ENCODE measurements around the gene AFP. TPM values are rescaled to one million over a fixed set of nuclear protein-coding genes. Genes with fewer than 3 reads are reported as not detected.

The AFP gene
- total RNA-seq, 1 donor from 2014 or later: not detected

DNA sequence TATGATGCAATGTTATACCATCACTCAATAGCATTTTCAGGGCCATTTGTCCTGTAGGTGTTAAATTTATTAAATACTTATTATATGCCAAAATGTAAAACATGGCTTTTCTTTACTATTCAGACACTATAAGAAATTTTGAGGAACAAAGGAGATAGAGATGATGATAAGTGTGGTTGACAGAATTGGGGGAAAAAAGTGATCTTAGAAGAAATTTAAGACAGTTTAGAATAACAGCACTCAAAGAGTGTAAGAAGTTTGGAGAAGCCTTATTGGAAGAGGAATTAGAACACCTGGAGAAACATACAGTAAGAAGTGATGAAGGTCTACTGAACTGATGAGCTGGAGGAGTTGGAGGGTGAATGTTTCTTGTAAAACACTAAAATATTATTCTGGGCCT is 12.8 kb upstream of the AFP start:
- no peak overlapping the region for H3K27ac Mint-ChIP-seq
- ChIA-PET POLR2A (no interaction called here), CTCF (no interaction called here)
- no peak for ATAC-seq (ENCODE audit: low read depth)
- DNase-seq: no peak
- TF ChIP-seq, protein P1, sequence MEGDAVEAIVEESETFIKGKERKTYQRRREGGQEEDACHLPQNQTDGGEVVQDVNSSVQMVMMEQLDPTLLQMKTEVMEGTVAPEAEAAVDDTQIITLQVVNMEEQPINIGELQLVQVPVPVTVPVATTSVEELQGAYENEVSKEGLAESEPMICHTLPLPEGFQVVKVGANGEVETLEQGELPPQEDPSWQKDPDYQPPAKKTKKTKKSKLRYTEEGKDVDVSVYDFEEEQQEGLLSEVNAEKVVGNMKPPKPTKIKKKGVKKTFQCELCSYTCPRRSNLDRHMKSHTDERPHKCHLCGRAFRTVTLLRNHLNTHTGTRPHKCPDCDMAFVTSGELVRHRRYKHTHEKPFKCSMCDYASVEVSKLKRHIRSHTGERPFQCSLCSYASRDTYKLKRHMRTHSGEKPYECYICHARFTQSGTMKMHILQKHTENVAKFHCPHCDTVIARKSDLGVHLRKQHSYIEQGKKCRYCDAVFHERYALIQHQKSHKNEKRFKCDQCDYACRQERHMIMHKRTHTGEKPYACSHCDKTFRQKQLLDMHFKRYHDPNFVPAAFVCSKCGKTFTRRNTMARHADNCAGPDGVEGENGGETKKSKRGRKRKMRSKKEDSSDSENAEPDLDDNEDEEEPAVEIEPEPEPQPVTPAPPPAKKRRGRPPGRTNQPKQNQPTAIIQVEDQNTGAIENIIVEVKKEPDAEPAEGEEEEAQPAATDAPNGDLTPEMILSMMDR (IDR thresholded peaks at IDR 0.05): no peak
- H3K36me3 Mint-ChIP-seq (ENCODE audit: low read depth): no peaks in the 10 kb centered on the region
- no peaks in the 10 kb centered on the region for H3K4me1 Mint-ChIP-seq
- no peaks in the 10 kb centered on the region for H3K27me3 Mint-ChIP-seq
- intact Hi-C loops (cut with micrococcal nuclease): no loop called here
- no peak overlapping the region for H3K4me3 Mint-ChIP-seq
- no peaks in the 10 kb centered on the region for H3K9me3 Mint-ChIP-seq

DNA sequence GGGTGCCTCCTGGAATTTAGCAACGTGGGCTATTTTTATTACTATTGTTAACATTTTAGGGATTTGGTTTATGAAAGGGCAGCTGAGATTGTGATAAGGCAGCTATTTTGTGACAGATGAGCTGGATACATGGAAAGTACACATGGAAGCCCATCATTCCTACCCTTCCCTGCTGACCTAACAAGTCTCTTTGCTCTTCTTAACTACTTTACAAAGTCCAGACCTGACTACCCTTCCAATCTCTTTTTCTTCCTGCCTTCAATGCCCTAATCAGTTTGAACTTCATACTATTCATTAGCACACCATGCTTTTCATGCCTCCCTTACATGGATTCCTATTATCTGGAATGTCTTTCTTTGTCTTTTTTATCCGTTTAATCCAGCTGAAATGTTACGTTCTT is 9.4 kb upstream of the AFP start:
- ATAC-seq (ENCODE audit: low read depth) (no peak), DNase-seq (no peak)
- H3K27ac Mint-ChIP-seq: no peak overlapping the region
- no peak overlapping the region for H3K4me3 Mint-ChIP-seq
- CTCF ChIA-PET: interaction anchor here (0.6 kb wide), 1 partner anchor 231 kb away, joined by 3 read pairs; no protein-coding TSS in a partner anchor
- TF ChIP-seq, protein P1 (IDR thresholded peaks at IDR 0.05): no peak
- H3K27me3 Mint-ChIP-seq: no peaks in the 10 kb centered on the region
- no peaks in the 10 kb centered on the region for H3K4me1 Mint-ChIP-seq
- POLR2A ChIA-PET: no interaction called here
- H3K36me3 Mint-ChIP-seq (ENCODE audit: low read depth): no peaks in the 10 kb centered on the region
- intact Hi-C loops (cut with micrococcal nuclease): no loop called here
- H3K9me3 Mint-ChIP-seq: no peaks in the 10 kb centered on the region

DNA sequence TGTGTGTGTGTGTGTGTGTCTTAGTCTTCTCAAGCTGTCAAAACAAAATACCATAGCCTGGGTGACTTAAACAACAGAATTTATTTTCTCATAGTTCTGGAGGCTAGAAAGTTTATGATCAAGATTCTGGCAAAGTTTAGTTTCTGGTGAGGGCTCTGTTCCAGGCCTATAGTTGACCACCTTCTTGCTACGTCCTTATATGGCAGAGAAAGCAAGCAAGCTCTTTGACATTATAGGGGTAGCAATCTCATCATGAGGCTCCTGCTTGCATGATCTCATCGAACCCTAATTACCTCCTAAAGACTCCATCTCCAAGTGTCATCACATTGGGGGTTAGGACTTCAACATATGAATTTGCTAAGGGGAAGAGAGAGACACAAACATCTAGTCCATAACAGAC is 6.9 kb upstream of the AFP start:
- no peak overlapping the region for H3K4me3 Mint-ChIP-seq
- intact Hi-C loops (cut with micrococcal nuclease): no loop called here
- H3K27me3 Mint-ChIP-seq: no peaks in the 10 kb centered on the region
- H3K9me3 Mint-ChIP-seq: no peaks in the 10 kb centered on the region
- CTCF ChIA-PET: no interaction called here
- TF ChIP-seq, protein P1 (IDR thresholded peaks at IDR 0.05): no peak
- H3K36me3 Mint-ChIP-seq (ENCODE audit: low read depth): no peaks in the 10 kb centered on the region
- ATAC-seq (ENCODE audit: low read depth): no peak
- POLR2A ChIA-PET: no interaction called here
- no peak overlapping the region for H3K27ac Mint-ChIP-seq
- no peak for DNase-seq
- H3K4me1 Mint-ChIP-seq: no peaks in the 10 kb centered on the region

DNA sequence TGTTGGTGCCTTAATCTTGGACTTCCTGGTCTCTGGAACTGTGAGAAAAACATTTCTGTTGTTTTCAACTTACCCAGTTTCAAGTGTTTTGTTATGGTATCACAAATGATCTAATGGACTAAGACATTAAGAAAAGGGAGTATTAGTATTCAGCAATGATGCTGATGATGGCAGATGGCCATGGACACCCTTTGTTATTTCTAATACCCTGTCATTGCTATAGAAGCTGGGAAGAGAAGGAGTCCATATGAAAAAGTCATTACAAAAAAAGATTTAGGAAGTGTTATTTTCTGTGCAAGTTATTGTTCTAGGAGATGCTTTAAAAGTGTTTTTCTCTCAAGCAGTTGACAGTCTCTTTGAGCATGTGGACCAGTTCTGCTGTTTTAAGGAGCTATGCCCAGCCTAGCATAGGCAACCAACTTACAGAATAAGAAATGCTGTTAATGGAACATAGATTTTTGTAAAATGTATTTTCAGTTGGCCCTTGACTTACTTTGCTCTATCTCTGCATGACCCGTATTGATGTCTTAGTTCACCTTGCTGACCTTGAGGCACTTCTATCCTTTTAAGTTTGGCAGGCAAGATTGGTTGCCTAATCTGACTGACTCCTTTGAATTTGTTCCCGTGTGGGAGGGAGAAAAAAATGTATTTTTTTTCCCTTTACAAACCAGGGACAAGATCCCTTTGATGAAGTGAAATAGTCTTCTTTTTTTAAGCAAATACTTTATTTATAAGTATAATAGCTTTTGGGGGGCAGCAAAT is 6.0 kb upstream of the AFP start:
- Mint-ChIP-seq H3K4me3 (no peak overlapping the region), H3K9me3 (no peaks in the 10 kb centered on the region), H3K4me1 (no peaks in the 10 kb centered on the region), H3K27me3 (peaks cover 2% of the 10 kb centered on the region), H3K27ac (no peak overlapping the region), H3K36me3 (ENCODE audit: low read depth) (no peaks in the 10 kb centered on the region)
- POLR2A ChIA-PET: no interaction called here
- CTCF ChIA-PET: interaction anchor here (1.6 kb wide), 1 partner anchor 16 kb away, joined by 4 read pairs; no protein-coding TSS in a partner anchor
- no peak for DNase-seq
- intact Hi-C loops (cut with micrococcal nuclease): loop anchor here (10.0 kb wide), 1 partner anchor 705 kb away; no protein-coding TSS in a partner anchor
- TF ChIP-seq, protein P1 (IDR thresholded peaks at IDR 0.05): no peak
- ATAC-seq (ENCODE audit: low read depth): no peak

- H3K4me1 Mint-ChIP-seq: no peaks in the 10 kb centered on the region
- ATAC-seq (ENCODE audit: low read depth) (no peak), DNase-seq (no peak)
- TF ChIP-seq, protein P1 (IDR thresholded peaks at IDR 0.05): no peak
- ChIA-PET POLR2A (no interaction called here), CTCF (interaction anchor here (1.1 to 2.3 kb wide), 2 partner anchors 15 to 21 kb away, joined by 3 to 6 read pairs; no protein-coding TSS in a partner anchor)
- intact Hi-C loops (cut with micrococcal nuclease): loop anchor here (10.0 kb wide), 1 partner anchor 703 kb away; no protein-coding TSS in a partner anchor
- no peak overlapping the region for H3K4me3 Mint-ChIP-seq
- no peaks in the 10 kb centered on the region for H3K36me3 Mint-ChIP-seq (ENCODE audit: low read depth)
- no peaks in the 10 kb centered on the region for H3K9me3 Mint-ChIP-seq
- H3K27me3 Mint-ChIP-seq: peaks cover 2% of the 10 kb centered on the region
- no peak overlapping the region for H3K27ac Mint-ChIP-seq
Observed at GRCh38 chr4:73431813-73432168, 4.2 kb upstream of the AFP start.
